ENCODE measurements around the gene USP2. TPM values are rescaled to one million over a fixed set of nuclear protein-coding genes. Genes with fewer than 3 reads are reported as not detected.

Gene USP2
- total and polyA plus RNA-seq, 2 of the 4 experiments (the other 2 are of a cell fraction) = 0.18 to 0.79 TPM

GRCh38 chr11:119355091-119355843, 26.2 kb downstream of the USP2 start:
- no peak overlapping the region for H2BK15ac ChIP-seq (ENCODE audit: low read depth, low read length)
- no peaks in the 10 kb centered on the region for H3K9me3 ChIP-seq (ENCODE audit: control insufficient read depth, insufficient read depth, low read length)
- ATAC-seq (ENCODE audit: low read depth) (no peak), DNase-seq (no peak)
- no peak overlapping the region for H2AK9ac ChIP-seq (replicated peaks; ENCODE audit: low read depth, low read length, poor library complexity)
- no peak overlapping the region for H2AFZ ChIP-seq (replicated peaks; ENCODE audit: low read length, poor library complexity)
- H2AK5ac ChIP-seq (ENCODE audit: low read depth, low read length) = no peak overlapping the region
- H3K9me1 ChIP-seq (ENCODE audit: insufficient read depth, low read length) = no peaks in the 10 kb centered on the region
- H3K4me3 ChIP-seq (ENCODE audit: insufficient read depth, low read depth, low read length) = no peak overlapping the region
- no peak overlapping the region for H3K18ac ChIP-seq (ENCODE audit: low read depth, low read length)
- dilution Hi-C loops (cut with HindIII; ENCODE audit: low sequenced_read_pairs, unreplicated experiment) = no loop called here
- peaks cover 10% of the 10 kb centered on the region for H3K27me3 ChIP-seq (ENCODE audit: control insufficient read depth, insufficient read depth, low read length)
- H3K4me2 ChIP-seq (ENCODE audit: low read depth, low read length) = no peak overlapping the region
- no peaks in the 10 kb centered on the region for H3K36me3 ChIP-seq (ENCODE audit: control insufficient read depth, insufficient read depth, low read length)
- H4K91ac ChIP-seq (ENCODE audit: insufficient read depth, low read depth, low read length) = no peak overlapping the region
- 100% methylated on average over 1 of the region's 9 CpGs; no CpG with 5 or more reads in 1 of the 2 experiments for WGBS, 2 experiments (ENCODE audit: extremely low coverage in 2 of 2, insufficient read length in 1 of 2)
- no TSS peak for BruUV-seq (replicated peaks)
- H2BK5ac ChIP-seq (ENCODE audit: low read depth, low read length, poor library complexity, severe bottlenecking) = no peak overlapping the region
- no peak overlapping the region for H4K5ac ChIP-seq (ENCODE audit: low read depth, low read length)
- intact Hi-C loops (cut with micrococcal nuclease) = no loop called here
- H3K14ac ChIP-seq (replicated peaks; ENCODE audit: low read depth, low read length) = no peak overlapping the region
- H2BK120ac ChIP-seq (ENCODE audit: low read depth, low read length) = no peak overlapping the region
- H4K20me1 ChIP-seq (ENCODE audit: insufficient read depth, low read length) = no peaks in the 10 kb centered on the region
- H4K8ac ChIP-seq (ENCODE audit: low read depth in 2 of 2, low read length in 2 of 2) = no peak overlapping the region
- ChIA-PET CTCF (interaction anchor here (0.8 to 2.9 kb wide), 17 partner anchors 9 to 119 kb away, joined by 3 to 32 read pairs (median 5); partner anchors contain the start of genes C1QTNF5 and USP2), POLR2A (ENCODE audit: unreplicated experiment) (interaction anchor here (0.7 to 1.2 kb wide), 2 partner anchors 120 to 985 kb away, joined by 3 to 6 read pairs; no protein-coding TSS in a partner anchor)
- no peaks in the 10 kb centered on the region for H3K4me1 ChIP-seq (ENCODE audit: control insufficient read depth, insufficient read depth, low read length)
- no peak overlapping the region for H3K27ac ChIP-seq (ENCODE audit: insufficient read depth, low read length)
- no peak overlapping the region for H3K9ac ChIP-seq (ENCODE audit: low read depth, low read length)
- H3K4ac ChIP-seq (ENCODE audit: low read depth, low read length) = no peak overlapping the region
- H3K23ac ChIP-seq (ENCODE audit: low read depth, low read length) = no peak overlapping the region
- no peak overlapping the region for H3K56ac ChIP-seq (ENCODE audit: extremely low read depth, insufficient read depth, low read length)
- in situ Hi-C loops (cut with MboI; ENCODE audit: low sequenced_read_pairs) = loop anchor here (5.0 to 25.0 kb wide), 2 partner anchors 117 to 757 kb away; no protein-coding TSS in a partner anchor
- no peaks in the 10 kb centered on the region for H3K79me1 ChIP-seq (ENCODE audit: low read depth in 1 of 2, low read length in 2 of 2)
- no peak overlapping the region for H2BK20ac ChIP-seq (ENCODE audit: low read depth, low read length)
- no peak for TF ChIP-seq FOS (IDR thresholded peaks at IDR 0.05; ENCODE audit: low read depth, low read length)
- TF ChIP-seq RAD21 (IDR thresholded peaks at IDR 0.05; ENCODE audit: low read length) = no peak
- no peak for TF ChIP-seq BHLHE40 (IDR thresholded peaks at IDR 0.05; ENCODE audit: low read depth, low read length)
- TF ChIP-seq MAFK (IDR thresholded peaks at IDR 0.05; ENCODE audit: low read depth, low read length) = no peak
- no peak for TF ChIP-seq ELK1 (IDR thresholded peaks at IDR 0.05; ENCODE audit: borderline replicate concordance, low read depth, low read length)
- no peak for TF ChIP-seq POLR2A (IDR thresholded peaks at IDR 0.05; ENCODE audit: low read depth, low read length)
- no peak for TF ChIP-seq SMC3 (IDR thresholded peaks at IDR 0.05; ENCODE audit: low read depth, low read length)
- TF ChIP-seq NFE2L2 (IDR thresholded peaks at IDR 0.05; ENCODE audit: low read depth, low read length) = no peak
- TF ChIP-seq CTCF (conservative IDR thresholded peaks at IDR 0.05; ENCODE audit: low read depth, low read length) = no peak

Data from IMR-90 (cell line).